NCI-H2107 (cell line): ENCODE data around the gene C13orf46.

Experiments used
- DNase-seq: peaks from one replicate; lab custom pipeline; 2025; lab: John Stamatoyannopoulos, UW

C13orf46 gene

GRCh38 chr13:114009590-114010400 is 35.9 kb upstream of the C13orf46 start:
- DNase-seq, result no peak

DNA sequence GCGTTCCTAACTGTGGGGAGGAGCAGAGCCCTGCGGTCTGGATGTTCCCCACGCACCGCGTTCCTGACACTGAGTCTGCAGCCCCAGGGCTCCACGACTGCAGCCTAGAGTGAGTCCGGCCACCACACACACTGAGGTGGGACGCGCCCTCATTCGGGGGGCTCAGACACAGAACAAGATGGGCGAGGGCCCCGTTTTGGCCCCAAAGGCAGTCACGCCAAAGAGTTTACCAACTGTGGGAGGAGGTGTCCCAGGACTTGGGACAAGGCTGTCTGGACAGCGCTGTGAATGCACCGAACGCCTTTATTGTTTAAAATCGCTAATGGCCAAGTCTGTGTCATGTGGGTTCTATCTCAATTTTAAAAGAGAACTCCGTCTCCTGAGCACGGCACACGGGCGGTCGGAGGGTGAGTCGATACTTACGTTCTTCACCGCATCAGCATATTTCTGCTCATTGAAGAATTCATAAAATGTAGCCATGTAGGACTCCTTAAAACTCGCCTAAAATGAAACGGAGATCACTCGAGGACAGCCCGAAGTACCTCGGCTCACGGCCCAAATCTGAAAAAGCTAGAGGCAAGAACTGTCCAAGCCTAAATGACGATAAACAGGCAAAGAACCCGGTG is 35.2 kb upstream of the C13orf46 start:
- DNase-seq, result no peak

DNA sequence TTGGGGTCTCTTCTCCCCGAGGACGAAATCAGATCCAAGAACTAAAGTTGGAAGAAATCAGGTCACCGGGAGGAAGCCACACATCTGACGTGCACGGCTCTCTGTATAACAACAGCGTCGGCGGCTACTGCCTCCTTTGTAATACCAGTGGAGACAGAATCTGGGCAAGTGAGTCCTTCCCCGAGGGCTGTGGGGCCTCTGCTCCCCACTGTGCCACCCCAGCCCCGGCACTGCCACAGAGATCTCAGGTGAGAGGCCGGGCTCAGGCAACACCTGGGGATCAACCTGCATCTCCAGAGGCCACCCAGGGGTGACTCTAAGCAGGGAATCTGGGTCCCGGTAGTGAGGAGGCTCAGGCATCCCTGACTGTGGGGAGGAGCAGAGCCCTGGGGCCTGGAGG is 33.7 kb upstream of the C13orf46 start:
- no peak for DNase-seq

DNA sequence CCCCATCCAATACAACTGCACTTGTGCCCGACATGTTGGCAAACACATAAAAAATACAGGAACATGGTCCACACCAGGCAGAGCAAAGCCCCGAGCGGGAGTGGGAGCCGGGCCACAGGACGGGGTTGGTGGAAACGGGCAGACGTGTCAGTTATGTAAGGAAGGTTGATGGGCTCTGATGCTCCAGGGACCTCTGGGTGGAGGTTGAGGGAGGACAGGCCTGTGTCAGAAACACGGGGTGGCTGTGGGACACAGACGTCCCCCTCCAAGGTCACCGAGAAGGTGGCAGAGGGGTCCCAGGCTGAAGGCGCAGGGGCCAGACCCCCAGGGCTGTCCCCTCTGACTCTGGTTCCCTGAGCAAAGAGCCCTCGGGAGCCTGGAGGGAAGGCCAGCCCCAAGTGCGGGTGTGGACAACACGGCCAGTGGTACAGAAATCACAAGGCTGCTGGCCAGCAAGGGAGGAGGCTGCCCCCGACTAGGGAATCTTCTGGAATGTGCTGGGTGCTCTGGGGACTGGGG is 31.4 kb upstream of the C13orf46 start:
- no peak for DNase-seq

DNA sequence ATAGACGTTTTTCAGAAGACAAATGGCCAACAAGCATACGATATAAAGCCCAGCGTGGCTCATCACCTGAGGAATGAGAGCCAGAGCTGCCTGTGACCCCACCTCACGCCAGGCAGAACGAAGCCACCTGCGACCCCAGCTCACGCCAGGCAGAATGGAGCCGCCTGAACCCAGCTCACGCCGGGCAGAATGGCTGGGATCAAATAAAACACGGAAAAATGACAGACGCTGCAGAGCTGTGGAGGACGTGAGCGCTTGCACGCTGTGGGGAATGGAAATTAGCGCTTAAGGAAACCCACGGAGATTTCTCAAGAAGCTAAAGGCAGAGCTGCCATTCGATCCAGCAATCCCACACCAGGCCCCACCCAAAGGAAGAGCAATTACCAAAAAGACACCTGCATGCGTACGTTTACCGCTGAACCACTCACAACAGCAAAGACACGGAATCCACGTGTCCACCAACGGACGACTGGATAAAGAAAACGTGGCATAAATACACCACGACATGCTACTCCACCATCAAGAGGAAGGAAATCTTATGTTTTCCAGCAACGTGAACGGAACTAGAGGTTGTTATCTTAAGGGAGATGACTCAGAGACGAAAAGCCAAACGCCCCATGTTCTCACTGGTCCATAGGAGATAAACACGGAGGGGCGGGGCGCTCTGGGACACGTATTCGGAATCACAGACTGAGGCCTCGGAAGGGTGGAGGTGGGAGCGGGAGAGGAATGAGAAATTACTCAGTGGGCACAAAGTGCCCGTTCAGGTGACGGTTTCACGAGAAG is 30.7 kb upstream of the C13orf46 start:
- DNase-seq, result no peak

DNA sequence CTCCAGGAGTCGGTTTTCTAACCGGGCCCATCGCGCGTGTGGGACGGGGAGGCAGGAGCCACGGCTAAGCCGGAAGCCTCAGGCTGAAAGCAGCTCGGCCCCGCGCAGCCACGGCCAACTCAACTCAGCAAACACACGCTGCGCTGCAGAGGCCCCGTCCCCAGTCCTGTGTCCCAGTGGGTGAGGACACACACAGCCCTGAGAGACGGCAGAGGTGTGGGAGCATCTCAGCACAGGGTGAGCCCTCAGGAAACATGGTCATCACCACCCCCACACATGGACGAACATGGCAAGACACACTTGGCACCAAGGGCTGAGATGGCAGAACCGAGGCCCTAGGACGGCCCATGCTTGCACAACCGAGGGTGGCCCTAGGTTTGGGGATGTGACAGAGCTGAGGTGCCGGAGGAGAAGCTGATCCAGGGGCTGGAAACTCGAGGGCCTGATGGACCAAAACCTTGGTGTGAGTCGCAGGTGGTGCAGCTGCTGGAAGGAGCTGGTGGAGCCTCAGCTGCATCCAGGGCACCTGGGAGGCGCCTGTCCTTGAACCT is 29.0 kb upstream of the C13orf46 start:
- DNase-seq, result no peak

DNA sequence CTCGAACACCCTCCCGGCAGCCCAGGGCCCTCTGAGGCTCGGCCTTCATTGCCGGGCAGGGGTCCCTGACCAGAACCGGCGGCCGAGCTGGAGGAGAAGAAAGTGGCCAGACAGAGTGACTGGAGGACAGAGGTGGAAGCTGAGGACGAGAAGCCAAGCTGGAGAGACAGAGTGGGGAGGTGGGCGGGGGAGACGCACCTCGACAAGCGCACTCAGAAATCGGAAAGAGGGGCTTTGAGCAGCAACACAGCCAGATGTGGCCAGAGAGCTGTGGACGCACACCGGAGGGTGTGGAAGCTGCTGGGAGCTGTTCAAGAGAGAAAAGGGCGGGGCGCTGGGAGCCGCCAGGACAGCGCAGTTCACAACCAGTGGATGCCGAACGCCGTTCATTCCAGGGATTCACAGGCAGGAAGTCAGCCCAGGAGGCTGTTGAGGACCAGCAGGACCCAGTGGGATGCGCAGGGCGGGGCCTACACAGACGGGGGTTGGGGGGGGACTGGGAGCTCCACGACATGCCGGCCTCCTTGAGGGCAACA is 28.2 kb upstream of the C13orf46 start:
- DNase-seq, result no peak

GRCh38 chr13:114001331-114002008 is 27.6 kb upstream of the C13orf46 start:
- no peak for DNase-seq

- no peak for DNase-seq
Observed at GRCh38 chr13:114000151-114001040, 26.5 kb upstream of the C13orf46 start.

GRCh38 chr13:113999618-113999910 is 25.7 kb upstream of the C13orf46 start:
- no peak for DNase-seq

DNA sequence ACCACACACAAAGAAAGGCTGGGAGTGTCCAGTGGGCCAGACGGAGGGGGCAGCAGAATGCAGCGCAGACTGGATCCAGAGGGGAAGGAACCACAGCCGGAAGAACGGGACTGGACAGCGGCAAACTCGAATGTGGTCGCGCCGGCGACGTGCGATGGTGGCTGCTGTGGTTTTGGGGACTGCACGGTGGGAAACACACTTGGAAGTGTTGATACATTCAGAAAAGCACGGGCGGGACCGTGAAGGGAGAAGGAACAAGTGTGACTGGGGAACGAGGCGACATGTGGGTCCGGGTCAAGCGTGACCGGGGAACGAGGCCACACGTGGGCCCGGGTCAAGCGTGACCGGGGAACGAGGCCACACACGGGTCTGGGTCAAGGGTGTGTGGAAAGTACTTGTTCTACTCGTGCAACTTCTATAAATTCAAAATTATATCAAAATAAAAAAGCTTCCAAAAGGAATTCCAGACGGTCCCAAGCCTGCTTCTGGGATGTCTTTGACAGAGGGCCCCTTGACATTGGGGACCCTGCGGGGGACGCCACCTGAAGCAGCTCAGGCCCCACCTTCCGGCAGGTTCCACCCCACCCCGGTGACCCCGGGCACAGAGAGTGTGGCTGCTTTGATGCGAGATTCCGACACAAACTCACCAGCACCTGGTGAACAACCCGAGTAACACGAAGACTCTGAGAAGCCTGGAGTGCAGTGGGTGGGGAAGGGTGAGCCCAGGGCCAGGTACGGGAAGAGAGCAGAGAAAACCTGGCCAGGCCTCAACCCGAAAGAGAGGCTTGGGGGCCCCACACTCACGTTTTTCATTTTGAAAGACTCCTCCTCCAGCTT is 25.1 kb upstream of the C13orf46 start:
- DNase-seq, result no peak

DNA sequence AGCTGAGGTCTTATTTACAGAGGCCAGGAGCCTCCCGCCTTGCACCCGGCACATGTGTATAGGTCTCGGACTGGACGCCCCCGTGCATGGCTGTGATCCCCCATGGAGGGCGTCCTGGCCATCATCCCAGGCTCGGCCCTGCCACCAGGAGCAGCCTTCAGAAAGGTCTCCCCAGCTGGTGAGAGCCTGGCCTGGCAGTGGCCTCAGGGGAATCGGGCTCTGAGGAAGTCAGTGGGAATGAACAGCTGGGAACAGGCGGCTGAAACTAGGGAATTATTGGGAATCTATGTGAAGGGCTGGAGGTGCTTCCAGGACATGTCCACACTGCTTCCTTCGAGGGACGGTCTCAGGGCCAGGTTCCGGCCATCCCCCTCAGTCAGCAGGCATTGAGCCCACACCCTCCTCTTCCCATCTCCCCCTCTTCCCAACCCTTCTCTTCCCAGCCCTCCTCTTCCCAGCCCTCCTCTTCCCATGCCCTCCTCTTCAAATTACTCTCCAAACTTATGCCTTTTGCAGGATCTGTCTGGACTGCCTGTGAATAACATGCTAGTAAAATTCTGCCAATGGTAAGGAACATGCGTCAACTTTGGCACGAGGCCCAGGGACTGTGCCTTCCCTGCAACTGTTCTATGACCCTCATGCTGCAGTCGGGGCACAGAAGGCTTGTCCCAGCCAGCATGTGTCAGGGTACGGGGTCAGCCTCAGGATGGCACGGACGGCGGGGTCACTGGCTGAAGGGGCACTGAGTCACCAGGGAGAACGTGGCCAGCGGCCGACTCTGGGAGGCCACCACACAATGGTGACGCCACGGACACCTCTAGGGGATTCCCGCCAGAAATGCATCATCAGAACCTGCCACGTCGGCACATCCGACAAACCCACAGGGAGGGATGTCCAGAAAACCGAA is 24.2 kb upstream of the C13orf46 start:
- DNase-seq, result no peak

- DNase-seq, result no peak
Observed at GRCh38 chr13:113996912-113997745, 23.3 kb upstream of the C13orf46 start.

GRCh38 chr13:113996081-113996911 is 22.4 kb upstream of the C13orf46 start:
- no peak for DNase-seq

DNA sequence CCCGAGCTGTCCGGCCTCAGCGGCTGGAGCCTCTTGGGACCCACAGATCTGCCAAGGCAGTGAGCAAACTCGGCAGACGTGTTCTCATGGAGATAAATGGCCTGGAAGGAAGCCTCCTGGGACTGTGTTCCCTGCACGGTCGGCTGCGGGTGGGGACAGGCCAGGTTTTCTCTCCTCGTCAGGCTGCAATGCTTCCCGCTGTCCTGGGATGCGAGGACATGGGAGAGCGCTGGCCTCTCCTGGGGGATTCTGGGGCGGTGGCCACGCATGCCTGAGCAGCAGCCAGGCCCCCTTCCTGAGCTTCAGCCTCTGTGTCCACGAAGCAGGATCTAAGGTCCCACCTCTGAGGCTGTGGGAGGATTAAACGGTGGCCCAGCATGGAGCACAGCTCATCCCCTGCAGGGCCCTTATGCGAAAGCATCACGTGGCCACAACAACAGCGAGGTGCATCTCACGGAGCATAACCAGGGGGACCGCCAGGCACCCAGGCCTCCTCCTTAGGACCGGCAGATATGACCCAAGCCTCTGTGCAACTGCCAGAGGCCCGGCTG is 21.2 kb upstream of the C13orf46 start:
- DNase-seq, result no peak

DNA sequence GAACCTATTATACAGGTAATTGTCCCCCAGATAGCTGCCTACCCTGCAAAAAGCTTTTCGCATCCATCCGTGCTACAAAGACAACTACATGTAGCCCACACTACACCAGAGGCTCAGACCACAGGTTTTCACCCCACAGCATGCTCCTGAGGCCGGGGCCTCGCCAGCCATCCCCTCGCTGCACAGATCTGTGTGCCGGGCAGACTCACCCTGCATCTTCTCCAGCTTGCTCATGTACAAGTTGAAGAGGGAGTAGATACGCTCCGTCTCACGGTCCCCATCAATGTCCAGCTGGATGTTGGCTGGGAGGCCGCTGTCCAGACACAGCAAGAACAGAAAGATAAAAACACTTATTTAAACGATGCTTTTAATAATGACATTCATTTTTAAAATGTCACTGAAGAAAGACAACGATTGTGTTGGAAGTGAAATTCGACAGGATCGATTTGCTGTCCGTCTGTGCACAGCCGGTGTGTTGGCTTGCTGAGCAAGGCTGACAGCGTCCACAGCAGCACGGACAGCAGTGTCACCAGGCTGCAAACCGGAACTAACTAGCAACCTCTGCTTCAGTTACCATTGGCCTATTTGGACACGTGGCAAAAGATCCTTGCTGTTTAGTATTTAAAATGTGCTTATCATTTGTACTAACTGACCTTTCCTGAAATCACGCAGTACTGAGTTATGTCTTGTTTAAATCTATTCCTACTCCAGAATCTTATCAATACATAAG is 18.6 kb upstream of the C13orf46 start:
- no peak for DNase-seq
